Epithelial cell of esophagus (primary cell): Measurements from ENCODE around the gene FYB2.

ENCODE experiments used
- DNase-seq: peaks from one replicate; pipeline ENCODE4 v3.0.0; 2010; ENCODE audit warnings: low read depth
- H3K4me3 ChIP-seq: 2 replicates; pipeline ENCODE4 v1.5.1; 2011; ENCODE audit warnings: mild to moderate bottlenecking, low read length, control low read depth
- CTCF ChIP-seq: IDR thresholded peaks from 2 replicates; pipeline ENCODE4 v1.5.1; 2011; ENCODE audit warnings: low read depth, mild to moderate bottlenecking, low read length, control low read depth, inconsistent platforms; ENCODE audit not compliant: insufficient read depth; ENCODE audit errors: missing control alignments

The FYB2 gene

GRCh38 chr1:56745231-56745630 lies 74.0 kb downstream of the FYB2 start:
- no peak for TF ChIP-seq CTCF
- DNase-seq = no peak
- H3K4me3 ChIP-seq = no peak overlapping the region

- TF ChIP-seq CTCF = no peak
- H3K4me3 ChIP-seq = no peak overlapping the region
- no peak for DNase-seq
Measured at GRCh38 chr1:56728964-56729363, 90.2 kb downstream of the FYB2 start.

GRCh38 chr1:56726706-56727105 lies 92.5 kb downstream of the FYB2 start:
- no peak for TF ChIP-seq CTCF

GRCh38 chr1:56719171-56719570 lies 100.0 kb downstream of the FYB2 start:
- no peak for TF ChIP-seq CTCF
- no peak overlapping the region for H3K4me3 ChIP-seq

More at GRCh38 chr1:56726706-56727105, 92.5 kb downstream of the FYB2 start:
- no peak for DNase-seq
- no peak overlapping the region for H3K4me3 ChIP-seq

GRCh38 chr1:56715156-56715555 lies 104.0 kb downstream of the FYB2 start:
- H3K4me3 ChIP-seq = no peak overlapping the region
- DNase-seq = no peak
- TF ChIP-seq CTCF = no peak

More at GRCh38 chr1:56719171-56719570, 100.0 kb downstream of the FYB2 start:
- DNase-seq = no peak

GRCh38 chr1:56713112-56713511 lies 106.1 kb downstream of the FYB2 start:
- H3K4me3 ChIP-seq = no peak overlapping the region
- no peak for DNase-seq
- TF ChIP-seq CTCF = no peak

- no peak for DNase-seq
- TF ChIP-seq CTCF = no peak
- H3K4me3 ChIP-seq = no peak overlapping the region
Measured at GRCh38 chr1:56712150-56712549, 107.1 kb downstream of the FYB2 start.
